ENCODE results near the gene NFATC3.
"Not testable (repeated sequence)": the region's sequence is repeated elsewhere in the genome, so short reads cannot be mapped to it uniquely, and the experiment has no call there.

The NFATC3 gene

GRCh38 chr16:68116256-68116867 is 31.2 kb downstream of the NFATC3 start:
- TF ChIP-seq CTCF (conservative IDR thresholded peaks at IDR 0.05) = peak; percentile 70
- H3K27ac ChIP-seq = no peak overlapping the region

- no peak overlapping the region for H3K27ac ChIP-seq
- no peak for TF ChIP-seq CTCF (conservative IDR thresholded peaks at IDR 0.05)
These were observed 32.7 kb downstream of the NFATC3 start for GRCh38 chr16:68117884-68118283.

GRCh38 chr16:68118954-68119353 is 33.8 kb downstream of the NFATC3 start:
- not testable (repeated sequence) for H3K27ac ChIP-seq

DNA sequence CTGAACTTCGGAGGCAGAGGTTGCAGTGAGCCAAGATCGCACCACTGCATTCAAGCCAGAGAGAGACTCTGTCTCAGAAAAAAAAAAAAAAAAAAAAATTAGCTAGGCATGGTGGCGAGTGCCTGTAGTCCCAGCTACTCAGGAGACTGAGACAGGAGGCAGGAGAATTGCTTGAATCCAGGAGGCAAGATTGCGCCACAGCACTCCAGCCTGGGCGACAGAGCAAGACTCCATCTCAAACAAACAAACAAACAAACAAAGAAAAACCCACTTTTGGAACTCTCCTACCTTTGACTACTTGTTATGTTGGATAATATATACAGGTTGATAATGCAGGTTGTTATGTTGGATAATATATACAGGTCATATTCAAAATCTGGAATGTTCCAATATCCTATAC is 35.3 kb downstream of the NFATC3 start:
- H3K27ac ChIP-seq = not testable (repeated sequence)

GRCh38 chr16:68126395-68126794 is 41.2 kb downstream of the NFATC3 start:
- H3K27ac ChIP-seq = no peak overlapping the region
- no peak for TF ChIP-seq CTCF (conservative IDR thresholded peaks at IDR 0.05)

DNA sequence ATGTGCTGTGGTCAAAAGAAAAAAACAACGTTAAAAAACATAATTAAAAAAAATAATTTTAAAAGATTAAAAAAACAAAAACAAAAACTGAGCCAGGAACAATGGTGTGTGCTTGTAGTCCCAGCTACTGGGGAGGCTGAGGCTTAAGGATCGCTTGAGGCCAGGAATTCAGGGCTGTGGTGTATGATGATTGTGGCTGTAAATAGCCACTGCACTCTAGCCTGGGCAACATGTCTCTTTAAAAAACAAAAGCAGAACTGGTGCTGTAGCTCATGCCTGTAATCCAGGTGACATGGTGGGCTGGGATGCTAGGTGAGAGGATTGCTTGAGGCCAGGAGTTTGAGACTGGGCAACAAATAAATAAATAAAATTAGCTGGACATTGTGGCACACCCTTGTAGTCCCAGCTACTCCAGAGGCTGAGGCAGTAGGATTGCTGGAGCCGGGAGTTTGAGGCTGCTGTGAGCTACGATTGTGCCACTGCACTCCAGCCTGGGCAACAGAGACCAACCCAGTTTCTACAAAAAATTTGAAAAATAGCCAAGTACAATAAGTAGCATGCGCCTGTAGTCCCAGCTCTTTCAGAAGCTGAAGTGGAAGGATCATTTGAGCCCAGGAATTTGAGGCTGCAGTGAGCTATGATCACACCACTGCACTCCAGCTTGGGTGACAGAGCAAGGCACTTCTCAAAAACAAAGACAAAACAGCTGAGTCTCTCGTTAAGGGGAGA is 43.6 kb downstream of the NFATC3 start:
- no peak overlapping the region for H3K27ac ChIP-seq
- no peak for TF ChIP-seq CTCF (conservative IDR thresholded peaks at IDR 0.05)

DNA sequence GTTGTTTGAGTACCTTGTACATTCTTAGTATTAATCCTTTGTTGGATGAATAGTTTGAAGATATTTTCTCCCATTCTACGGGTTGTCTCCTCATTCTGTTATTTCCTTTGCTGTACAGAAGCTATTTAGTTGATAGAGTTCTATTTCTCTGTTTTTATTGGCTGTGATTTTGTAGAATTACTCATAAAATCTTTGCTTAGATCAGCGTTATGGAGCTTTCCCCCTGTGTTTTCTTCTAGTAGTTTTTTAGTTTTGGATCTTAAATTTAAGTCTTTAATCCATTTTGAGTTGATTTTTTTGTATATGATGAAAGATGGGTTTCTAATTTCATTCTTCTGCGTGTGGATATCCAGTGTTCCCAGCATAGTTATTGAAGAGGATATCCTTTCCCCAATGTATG is 45.4 kb downstream of the NFATC3 start:
- TF ChIP-seq CTCF (conservative IDR thresholded peaks at IDR 0.05) = no peak
- H3K27ac ChIP-seq = no peak overlapping the region

DNA sequence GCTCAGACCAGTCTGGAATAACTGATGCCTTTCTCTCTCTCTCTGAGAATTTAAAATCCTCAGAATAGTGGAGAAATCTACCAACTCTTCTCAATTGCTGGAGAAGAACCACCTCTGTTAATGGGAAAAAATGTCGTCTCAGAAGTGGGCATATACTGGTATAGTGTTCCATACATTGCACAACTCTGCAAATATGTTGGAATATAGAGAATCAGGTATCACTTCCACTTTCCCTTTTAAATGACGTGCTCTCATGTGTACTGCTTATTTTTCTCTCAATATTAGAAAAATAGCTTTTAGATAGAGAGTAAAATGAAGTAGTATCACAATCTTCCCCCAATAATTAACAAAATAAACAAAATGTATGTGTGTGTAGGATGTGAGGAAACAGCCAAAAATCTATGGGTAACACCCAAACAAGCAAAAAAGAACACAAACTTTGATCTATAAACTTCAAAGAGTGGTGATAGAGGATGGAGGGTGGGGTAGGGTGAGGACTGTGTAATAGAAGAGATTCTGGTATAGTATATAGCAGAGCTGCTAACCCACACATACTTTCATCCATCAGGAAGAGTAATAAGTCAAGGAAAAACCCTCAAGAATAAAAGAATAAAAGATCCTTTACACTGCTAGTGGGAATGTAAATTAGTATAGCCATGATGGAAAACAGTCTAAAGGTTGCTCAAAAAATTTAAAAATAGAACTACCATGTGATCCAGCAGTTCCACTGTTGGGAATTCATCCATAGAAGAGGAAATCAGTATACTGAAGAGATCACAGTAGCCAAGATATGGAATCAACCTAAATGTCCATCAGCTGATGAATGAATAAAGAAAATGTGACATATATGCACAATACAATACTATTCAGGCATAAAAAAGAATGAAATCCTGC is 46.9 kb downstream of the NFATC3 start:
- no peak overlapping the region for H3K27ac ChIP-seq
- no peak for TF ChIP-seq CTCF (conservative IDR thresholded peaks at IDR 0.05)

DNA sequence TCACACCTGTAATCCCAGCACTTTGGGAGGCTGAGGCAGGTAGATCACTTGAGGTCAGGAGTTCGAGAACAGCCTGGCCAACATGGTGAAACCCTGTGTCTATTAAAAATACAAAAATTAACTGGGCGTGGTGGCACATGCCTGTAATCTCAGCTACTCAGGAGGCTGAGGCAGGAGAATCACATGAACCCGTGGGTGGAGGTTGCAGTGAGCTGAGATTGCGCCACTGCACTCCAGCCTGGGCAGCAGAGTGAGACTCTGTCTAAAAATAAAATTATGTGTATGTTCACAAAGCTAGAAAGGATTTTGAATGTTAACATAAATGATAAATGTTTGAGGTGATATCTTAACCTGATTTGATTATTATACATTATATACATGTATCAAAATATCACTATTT is 47.8 kb downstream of the NFATC3 start:
- not testable (repeated sequence) for H3K27ac ChIP-seq
